Upper lobe of left lung (tissue), 4 donors: ENCODE results near the gene AMFR.

Experiments
- CTCF ChIP-seq, 6 experiments: fragments of 450-650 bp in 4 of 6; fragments of 200-600 bp in 2 of 6; sonication (generic) in 2 of 6; IDR thresholded peaks; one replicate each; pipeline ENCODE4 v1.5.1; 2016 to 2019; ENCODE audit warnings: antibody characterized with exemption in 6 of 6
- EP300 ChIP-seq, 4 donors: sonication (generic); formaldehyde crosslinking; IDR thresholded peaks; one replicate each; pipeline ENCODE4 v1.5.1; 2017; ENCODE audit warnings: antibody characterized with exemption in 4 of 4, control low read depth in 2 of 4
- POLR2A ChIP-seq, 4 donors: fragments of 450-650 bp; IDR thresholded peaks; one replicate each; pipeline ENCODE4 v1.5.1; 2016 to 2017; ENCODE audit warnings: antibody characterized with exemption in 4 of 4, mild to moderate bottlenecking in 2 of 4

GRCh38 chr16:56336711-56337110 lies 88.6 kb downstream of the AMFR start:
- TF ChIP-seq CTCF (IDR thresholded peaks at IDR 0.05) (no peak), POLR2A (IDR thresholded peaks at IDR 0.05) (no peak), EP300 (IDR thresholded peaks at IDR 0.05) (no peak)
